NCI-H748 (cell line): Measurements from ENCODE around the gene TRAPPC14.

Source experiments
- DNase-seq: peaks from one replicate; lab custom pipeline; 2025; ENCODE audit not compliant: unreplicated experiment; lab: John Stamatoyannopoulos, UW

Gene TRAPPC14

DNA sequence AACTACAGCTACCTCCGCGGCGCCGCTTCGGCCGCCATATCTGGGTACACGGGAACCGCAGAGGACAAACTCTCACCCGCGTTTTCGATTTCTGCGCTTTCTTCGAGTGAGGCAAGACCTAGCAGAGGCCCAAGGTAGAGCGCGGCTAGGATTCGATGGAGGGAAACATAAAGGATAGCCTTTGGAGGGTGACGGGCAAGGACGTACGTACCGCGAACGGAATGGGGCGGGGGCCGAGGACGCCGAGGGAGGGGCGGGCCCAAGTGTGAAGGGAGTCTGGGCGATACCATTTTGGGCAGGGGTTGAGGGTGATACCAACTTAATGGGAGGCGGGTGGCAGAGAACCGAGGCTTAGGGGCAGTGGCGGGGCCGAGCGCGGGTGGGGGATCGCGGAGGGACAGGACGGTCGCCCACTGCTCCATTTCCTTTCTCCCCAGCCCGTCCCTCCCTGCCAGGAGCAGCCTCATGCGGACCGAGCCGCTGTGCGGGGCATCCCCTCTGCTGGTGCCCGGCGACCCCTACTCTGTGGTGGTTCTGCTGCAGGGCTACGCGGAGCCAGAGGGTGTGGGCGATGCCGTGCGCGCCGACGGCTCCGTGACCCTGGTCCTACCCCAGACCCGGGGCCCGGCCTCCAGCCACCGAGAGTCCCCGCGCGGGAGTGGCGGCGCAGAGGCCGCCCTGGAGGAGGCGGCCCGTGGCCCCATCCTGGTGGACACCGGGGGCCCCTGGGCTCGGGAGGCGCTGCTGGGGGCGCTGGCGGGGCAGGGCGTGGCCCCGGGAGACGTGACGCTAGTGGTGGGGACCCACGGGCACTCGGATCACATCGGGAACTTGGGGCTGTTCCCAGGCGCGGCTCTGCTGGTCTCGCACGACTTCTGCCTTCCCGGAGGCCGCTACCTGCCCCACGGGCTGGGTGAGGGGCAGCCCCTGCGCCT is 31.3 kb downstream of the TRAPPC14 start, which contains the start of gene MBLAC1:
TSS of gene MBLAC1 (plus strand) at position 37 of the 935 bp plus-strand sequence. CDS start at position 466, 429 bp downstream.
- peak; percentile 92 for DNase-seq

DNA sequence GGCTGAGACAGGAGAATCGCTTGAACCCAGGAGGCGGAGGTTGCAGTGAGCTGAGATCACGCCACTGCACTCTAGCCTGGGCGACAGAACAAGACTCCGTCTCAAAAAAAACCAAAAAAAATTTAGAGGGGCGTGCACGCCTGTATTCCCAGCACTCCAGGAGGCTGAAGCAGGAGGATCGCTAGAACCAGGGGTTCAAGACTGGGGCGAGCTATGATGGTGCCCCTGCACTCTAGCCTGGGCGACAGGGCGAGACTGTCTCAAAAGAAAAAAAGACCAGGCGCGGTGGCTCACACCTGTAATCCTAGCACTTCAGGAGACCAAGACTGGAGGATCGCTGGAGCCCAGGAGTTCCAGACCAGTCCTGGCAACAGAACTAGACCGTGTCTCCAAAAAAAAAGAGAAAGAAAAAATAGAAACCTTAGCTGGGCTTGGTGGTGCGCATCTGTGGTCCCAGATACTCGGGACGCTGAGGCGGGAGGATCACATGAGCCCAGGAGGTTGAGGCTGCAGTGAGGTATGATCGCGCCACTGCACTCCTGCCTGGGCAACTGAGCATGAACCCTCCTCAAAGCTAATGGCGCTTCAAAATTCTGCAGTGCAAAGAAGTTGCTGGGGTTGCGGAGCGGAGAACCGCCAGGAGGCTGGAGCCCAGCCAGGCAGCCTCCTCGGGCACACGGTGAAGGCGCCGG is 32.1 kb downstream of the TRAPPC14 start:
- DNase-seq, result peak; percentile 50

DNA sequence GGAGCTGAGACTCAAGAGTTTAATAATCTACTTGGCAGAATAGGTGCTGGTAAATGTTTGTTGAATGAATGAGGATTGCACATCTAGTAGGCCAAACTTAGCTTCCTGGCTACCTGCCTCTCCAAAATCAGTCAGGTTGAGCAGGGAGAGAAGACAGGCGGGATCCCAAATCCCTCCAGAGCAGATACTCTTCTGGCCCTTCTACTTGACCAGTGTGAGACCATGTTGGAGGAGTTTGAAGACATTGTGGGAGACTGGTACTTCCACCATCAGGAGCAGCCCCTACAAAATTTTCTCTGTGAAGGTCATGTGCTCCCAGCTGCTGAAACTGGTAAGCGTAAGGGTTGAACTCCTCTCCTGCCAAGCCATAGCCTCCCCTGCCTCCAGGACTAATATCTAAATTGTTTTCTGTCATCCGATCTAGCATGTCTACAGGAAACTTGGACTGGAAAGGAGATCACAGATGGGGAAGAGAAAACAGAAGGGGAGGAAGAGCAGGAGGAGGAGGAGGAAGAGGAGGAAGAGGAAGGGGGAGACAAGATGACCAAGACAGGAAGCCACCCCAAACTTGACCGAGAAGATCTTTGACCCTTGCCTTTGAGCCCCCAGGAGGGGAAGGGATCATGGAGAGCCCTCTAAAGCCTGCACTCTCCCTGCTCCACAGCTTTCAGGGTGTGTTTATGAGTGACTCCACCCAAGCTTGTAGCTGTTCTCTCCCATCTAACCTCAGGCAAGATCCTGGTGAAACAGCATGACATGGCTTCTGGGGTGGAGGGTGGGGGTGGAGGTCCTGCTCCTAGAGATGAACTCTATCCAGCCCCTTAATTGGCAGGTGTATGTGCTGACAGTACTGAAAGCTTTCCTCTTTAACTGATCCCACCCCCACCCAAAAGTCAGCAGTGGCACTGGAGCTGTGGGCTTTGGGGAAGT is 34.0 kb downstream of the TRAPPC14 start:
- no peak for DNase-seq

DNA sequence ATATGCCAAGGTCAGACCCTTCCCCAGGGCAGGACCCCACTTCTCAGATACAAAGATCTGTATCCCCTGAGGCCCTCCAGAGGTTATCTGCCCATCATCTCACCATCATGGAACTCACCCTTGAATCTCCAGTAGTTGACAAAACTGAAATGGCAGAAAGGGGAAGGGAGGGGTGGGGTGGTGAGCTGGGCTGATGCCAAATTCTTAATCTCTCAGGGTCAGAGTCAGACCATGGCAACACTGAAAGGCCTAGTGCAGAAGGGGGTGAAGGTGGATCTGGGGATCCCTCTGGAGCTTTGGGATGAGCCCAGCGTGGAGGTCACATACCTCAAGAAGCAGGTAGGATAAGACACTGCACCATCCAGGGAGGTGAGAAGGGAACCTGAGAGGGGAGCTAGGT is 36.0 kb downstream of the TRAPPC14 start:
- DNase-seq, result no peak

DNA sequence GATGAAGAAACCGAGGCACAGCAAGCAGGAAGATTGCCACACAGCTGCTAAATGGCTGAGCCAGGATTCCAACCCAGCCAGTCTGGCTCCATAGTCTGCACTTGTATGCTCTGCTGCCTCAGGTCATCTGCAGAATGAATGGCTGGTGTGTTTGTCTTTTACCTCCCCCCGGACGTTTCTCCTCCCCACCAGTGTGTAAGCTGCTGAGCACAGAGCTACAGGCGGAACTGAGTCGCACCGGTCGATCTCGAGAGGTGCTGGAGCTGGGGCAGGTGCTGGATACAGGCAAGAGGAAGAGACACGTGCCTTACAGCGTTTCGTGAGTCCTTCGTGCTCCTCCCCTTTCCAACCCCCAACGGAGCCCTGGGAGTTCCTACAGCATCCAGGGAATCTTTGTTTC is 36.5 kb downstream of the TRAPPC14 start:
- no peak for DNase-seq

DNA sequence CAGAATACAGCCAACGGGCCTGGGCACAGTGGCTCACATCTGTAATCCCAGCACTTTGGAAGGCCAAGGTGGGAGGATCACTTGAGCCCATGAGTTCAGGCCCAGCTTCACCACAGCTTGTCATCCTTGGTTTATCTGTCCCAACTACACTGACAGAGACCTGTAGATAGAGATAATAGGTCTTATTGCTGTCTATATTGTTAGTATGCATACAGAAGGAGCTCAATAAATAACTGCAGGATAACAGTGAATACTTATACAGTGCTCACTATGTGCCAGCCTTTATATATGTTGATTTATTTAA is 37.8 kb downstream of the TRAPPC14 start:
- no peak for DNase-seq

DNA sequence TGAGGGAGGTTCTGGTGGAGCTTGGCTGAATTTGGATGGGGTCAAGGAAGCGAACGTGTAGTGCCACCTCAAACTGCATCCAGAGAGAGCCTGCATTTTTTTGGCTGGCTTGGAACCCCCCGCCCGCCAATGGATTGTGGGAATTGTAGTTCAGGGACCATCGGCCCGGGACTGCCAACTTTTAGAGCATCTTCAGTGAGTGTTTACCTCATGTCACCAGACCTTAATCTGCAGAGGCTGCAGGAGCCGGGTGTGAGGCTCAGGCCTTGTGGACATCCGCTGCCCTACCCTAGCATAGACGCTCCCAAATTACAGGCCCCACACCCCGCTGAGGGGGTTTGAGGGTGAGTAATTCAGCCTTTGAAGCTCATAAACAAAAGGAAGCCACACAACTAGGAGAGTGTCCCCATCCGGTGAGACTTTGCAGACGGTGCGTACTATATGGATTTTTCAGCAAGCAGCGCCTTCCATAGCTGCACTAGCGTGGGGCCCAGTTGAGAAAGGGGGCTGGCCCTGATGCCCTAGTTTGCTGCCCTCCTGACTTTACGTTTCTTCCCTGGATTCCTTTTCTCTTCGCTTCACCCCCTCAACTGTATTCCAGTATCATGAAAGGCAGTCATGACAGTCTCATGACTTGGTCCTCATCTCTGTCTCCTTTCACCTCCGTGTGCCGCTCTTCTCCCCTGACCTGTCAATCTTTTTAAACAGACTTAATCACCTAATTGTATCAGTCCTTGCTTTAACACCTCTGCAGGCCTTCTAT is 38.4 kb downstream of the TRAPPC14 start:
- DNase-seq, result peak; percentile 55

DNA sequence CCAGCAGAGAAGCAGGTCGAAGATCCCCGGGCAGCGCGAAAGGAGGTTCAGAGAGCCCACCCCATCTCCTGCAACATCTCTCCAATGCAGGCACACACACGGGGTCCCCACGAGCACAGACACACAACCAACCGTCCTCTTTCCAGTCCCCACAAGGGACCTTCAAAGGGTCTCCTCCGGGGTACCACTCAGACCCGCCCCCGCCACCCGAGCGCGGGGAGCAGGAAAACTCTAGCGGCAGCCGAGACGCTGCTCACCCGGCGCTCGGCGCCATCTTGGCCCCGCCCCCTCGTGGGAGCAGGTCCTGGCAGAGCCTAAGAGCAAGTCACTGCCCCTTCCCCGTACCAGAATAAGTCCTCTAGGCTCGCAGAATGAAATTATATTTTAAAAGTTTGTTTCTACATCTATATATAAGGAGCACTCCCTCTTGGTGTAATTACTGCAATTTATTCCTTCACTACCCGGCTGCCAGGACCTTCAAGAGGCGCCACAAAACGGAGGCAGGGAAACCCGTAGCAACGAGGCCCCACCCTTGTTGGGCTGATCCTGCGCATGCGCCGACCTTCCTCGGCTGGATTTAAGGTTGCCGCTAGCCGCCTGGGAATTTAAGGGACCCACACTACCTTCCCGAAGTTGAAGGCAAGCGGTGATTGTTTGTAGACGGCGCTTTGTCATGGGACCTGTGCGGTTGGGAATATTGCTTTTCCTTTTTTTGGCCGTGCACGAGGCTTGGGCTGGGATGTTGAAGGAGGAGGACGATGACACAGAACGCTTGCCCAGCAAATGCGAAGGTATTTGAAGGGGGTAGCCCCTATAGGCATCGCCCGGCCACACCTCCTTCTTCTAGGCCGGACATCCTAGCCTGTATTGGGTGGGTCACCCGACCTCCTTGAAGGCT is 39.2 kb downstream of the TRAPPC14 start, which contains the start of the genes CNPY4 and TAF6:
TSS of gene CNPY4 (plus strand) at position 563 of the 898 bp plus-strand sequence. CDS start at position 674, 111 bp downstream.
TSS of gene TAF6 (minus strand) at position 287 of the 898 bp plus-strand sequence. CDS start 5,149 bp downstream, outside the sequence.
- DNase-seq, result peak; percentile 94

DNA sequence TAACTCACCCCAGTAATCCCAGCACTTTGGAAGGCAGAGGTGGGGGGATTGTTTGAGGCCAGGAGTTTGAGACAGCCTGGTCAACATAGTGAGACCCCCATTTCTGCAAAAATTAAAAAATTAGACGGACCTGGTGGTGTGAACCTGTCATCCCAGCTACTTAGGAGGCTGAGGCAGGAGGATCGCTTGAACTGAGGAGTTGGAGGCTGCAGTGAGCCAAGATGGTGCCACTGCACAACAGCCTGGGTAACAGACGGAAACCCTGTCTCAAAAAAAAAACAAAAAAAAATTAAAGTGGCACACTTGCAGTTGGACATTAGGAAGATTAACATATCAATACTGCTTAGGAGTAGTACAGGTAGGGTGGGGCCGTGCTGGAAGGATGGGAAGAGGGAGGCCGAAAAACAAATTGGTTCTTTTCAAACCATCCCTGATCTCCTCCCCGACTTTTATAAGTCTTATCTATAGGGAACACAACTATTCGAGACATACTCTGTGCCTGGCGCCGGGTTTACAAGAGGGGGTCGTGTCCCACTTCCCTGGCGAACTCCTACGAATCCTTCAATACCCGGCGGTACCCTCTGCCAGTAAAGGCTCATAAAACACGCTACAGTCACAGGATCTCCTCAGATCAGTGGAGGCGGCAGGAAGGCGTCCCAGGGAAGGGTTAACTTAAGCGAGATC is 40.0 kb downstream of the TRAPPC14 start:
- DNase-seq, result no peak

DNA sequence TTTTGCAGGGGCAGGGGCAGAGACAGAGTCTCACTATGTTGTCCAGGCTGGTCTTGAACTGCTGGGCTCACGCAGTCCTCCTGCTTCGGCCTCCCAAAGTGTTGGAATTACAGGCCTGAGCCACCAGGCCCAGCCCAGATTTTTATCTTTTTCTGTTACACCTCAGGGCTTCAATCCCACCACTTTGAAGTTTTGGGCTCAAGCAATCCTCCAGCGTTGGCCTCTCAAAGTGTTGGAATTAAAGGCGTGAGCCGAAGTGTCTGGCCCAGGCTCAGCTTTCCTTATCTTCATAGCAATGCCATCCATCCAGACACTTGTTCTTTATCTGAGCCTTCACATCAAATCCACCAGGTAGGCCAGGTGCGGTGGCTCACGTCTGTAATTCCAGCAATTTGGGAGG is 43.5 kb downstream of the TRAPPC14 start:
- DNase-seq, result no peak

DNA sequence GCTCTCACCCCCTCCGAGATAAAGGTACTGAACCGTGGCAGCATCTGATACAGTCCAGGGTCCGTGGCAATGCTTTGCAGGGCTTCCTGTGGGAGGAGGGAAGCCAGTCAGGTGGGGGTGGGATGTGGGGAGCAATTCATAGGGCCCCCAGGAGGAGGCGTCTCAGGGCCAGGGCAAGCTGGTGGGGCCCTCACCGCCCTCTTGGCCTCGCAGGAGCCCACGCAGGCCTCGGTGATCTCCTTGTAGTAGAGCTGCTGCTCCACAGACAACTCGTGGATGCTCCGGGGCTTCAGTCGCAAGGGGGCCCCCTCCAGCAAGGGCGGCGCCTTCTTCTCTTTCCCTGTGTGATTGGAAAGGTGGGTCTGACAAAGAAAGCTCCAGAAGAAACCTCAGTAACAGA is 46.6 kb downstream of the TRAPPC14 start:
- no peak for DNase-seq

DNA sequence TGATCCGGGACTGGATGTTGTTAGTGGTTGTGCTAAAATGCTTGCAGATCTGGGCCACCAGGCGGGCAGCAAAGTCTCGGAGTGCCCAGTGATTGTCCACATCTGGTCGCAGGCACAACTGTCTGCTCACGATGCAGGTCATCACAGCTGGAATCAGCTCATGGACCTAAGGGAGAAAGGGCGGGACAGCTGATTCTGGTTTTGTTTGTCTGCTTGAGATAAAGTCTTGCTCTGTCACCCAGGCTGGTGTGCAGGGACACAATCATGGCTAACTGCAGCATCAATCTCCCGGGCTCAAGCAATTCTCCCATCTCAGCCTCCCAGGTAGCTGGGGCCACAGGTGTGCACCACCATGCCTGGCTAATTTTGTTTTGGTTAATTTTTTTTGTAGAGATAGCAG is 47.4 kb downstream of the TRAPPC14 start:
- DNase-seq, result no peak

DNA sequence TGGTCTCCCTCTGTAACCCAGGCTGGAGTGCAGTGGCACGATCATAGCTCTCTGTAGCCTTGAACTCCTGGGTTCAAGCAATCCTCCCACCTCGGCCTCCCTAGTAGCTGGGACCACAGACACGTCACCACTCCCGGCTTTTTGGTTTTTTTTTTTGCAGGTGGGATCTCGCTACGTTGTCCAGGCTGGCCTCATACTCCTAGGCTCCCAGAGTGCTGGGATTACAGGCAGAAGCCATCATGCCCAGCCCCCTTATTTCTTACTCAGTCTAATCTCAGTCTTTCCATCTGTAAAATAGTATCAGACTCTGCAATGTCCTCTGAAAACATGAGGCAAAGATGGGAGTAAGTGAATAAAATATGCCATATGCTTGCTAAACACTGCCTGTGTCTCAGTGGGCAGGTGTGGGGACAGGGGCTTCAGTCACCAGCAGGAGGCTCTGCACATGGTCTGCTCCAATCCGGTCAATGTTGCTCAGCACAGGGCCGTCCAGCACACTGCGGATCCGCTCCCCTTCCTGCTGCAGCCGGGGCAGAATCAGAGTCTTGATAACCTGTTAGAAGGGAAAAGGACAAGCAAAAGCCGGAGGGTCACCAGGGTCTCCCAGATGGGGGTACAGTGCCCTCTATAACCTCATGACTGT is 48.9 kb downstream of the TRAPPC14 start:
- no peak for DNase-seq

DNA sequence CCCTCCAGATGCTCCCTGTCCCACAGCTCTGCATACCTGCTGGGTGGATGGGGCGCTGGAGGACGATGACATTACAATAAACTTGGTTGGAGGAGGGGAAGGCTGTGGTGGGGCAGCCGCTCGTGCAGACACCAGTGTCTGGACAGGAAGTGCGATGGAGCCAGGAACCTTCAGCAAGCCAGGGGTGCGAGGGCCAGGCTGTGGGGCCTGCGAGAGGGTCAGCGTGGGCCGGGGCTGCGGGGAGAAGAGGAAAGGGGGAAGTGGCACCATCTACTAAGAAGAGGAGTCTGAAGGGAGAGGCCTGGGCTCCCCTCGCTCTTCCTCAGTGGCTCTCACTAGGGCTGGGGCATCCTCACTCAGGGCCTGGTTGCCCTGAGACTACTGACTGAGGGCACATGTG is 50.6 kb downstream of the TRAPPC14 start:
- no peak for DNase-seq

DNA sequence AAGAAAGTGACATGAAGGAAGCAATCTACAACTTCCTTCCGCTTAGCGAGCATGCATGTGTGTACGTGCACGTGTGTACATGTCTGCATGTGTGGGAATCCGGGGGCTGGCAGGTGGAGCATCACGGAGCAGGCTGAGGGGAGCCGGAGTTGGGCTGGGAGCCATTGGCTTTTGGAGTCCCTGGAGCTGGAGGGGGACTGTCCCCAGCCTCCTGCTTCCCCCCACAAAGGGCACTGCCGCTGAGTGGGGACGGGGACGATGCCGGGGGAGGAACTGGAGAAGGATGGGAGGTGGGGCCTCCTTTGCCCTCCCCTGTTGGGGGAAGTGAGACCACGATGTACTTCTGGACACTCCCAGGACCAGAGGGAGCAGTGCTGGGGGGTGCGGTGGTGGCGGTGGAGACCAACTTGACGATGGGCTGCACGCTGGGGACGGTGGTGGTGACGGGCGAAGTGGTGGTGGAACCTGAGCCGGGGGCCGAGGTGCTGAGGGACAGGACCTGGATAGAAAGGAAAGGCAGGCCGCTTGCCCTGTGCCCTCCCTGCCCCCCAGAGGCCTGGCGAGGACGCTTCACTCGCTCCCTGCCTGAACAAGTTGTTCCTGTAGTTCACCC is 51.3 kb downstream of the TRAPPC14 start:
- DNase-seq, result no peak

DNA sequence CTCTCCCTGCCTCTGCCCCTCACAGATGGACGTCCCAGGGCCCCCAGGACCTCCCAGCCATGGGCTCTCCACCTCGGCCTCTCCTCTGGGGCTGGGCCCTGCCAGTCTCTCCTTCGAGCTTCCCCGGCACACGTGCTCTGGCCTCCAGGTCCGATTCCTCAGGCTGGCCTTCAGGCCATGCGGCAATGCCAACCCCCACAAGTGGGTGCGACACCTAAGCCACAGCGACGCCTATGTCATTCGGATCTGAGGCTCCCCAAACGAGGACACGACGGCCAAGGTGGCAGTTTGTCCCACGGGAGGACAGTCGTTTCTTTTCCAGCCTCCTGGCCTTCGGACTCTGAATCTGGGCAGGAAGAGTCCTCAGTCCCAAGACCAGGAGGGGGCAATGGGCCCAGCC is 51.9 kb downstream of the TRAPPC14 start:
- DNase-seq, result no peak

DNA sequence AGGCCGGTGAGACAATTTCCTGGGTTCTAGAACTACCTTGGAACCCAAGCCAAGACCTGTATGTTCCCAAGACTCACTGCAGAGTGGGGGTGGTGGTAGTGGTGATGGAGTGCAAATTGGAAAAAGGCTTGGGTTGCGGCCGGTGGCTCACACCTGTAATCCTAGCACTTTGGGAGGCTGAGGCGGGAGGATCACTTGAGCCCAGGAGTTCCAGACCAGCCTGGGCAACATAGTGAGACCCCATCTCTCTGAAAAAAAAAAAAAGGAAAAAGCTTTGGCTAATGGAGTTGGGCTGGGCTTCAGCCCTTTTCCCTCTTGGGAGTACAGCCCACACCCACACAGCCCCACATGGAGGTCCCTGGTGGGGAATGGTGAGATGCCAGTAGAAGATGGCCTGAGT is 53.0 kb downstream of the TRAPPC14 start:
- DNase-seq, result no peak
